Measurements from ENCODE around the gene SUCO.
"Not testable (repeated sequence)": the region's sequence is repeated elsewhere in the genome, so short reads cannot be mapped to it uniquely, and the experiment has no call there.

Gene SUCO

GRCh38 chr1:172582889-172583288 is 49.9 kb downstream of the SUCO start:
- H3K27ac ChIP-seq (ENCODE audit: insufficient read depth, low read depth, low read length, poor library complexity, severe bottlenecking), result no peak overlapping the region
- 100% methylated on average over 2 to 3 of the region's 3 CpGs for WGBS, 2 experiments
- H3K4me1 ChIP-seq (ENCODE audit: control insufficient read depth, insufficient read depth, low read length), result no peaks in the 10 kb centered on the region
- no peak overlapping the region for H3K4me3 ChIP-seq (ENCODE audit: insufficient read depth, low read depth, low read length)
- H3K36me3 ChIP-seq (ENCODE audit: control insufficient read depth, insufficient read depth, low read length), result peaks cover 8% of the 10 kb centered on the region
- H3K9me3 ChIP-seq (ENCODE audit: control insufficient read depth, low read length), result no peaks in the 10 kb centered on the region
- H3K27me3 ChIP-seq (ENCODE audit: control insufficient read depth, insufficient read depth, low read length, poor library complexity, severe bottlenecking), result no peaks in the 10 kb centered on the region

DNA sequence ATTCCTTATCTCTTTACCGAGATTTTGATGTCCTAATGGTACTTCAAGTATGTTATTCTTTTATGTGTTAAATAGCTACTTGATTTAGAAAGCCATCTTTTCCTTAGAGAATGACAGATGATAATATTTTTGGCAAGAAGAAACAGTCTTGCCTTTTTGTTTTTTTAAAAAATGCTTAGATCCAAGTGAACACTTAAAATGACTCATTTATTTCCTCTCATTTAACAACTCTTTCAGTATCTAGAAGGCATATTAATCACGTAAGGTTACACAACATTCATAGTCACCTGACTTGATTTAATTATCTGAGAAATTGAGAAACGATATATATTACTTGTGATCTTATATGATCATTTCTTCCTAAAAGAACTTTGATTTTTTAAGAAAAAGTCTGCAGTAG is 52.4 kb downstream of the SUCO start:
- H3K27me3 ChIP-seq (ENCODE audit: control insufficient read depth, insufficient read depth, low read length, poor library complexity, severe bottlenecking), result no peaks in the 10 kb centered on the region
- H3K4me1 ChIP-seq (ENCODE audit: control insufficient read depth, insufficient read depth, low read length), result no peaks in the 10 kb centered on the region
- no peak overlapping the region for H3K27ac ChIP-seq (ENCODE audit: insufficient read depth, low read depth, low read length, poor library complexity, severe bottlenecking)
- no peaks in the 10 kb centered on the region for H3K9me3 ChIP-seq (ENCODE audit: control insufficient read depth, low read length)
- no peak overlapping the region for H3K4me3 ChIP-seq (ENCODE audit: insufficient read depth, low read depth, low read length)
- H3K36me3 ChIP-seq (ENCODE audit: control insufficient read depth, insufficient read depth, low read length), result peaks cover 19% of the 10 kb centered on the region
- WGBS, 2 experiments, result 71% methylated on average over 1 of the region's 3 CpGs; no CpG with 5 or more reads in 1 of the 2 experiments

GRCh38 chr1:172585861-172586260 is 52.9 kb downstream of the SUCO start:
- no peaks in the 10 kb centered on the region for H3K27me3 ChIP-seq (ENCODE audit: control insufficient read depth, insufficient read depth, low read length, poor library complexity, severe bottlenecking)
- H3K36me3 ChIP-seq (ENCODE audit: control insufficient read depth, insufficient read depth, low read length), result peaks cover 24% of the 10 kb centered on the region

DNA sequence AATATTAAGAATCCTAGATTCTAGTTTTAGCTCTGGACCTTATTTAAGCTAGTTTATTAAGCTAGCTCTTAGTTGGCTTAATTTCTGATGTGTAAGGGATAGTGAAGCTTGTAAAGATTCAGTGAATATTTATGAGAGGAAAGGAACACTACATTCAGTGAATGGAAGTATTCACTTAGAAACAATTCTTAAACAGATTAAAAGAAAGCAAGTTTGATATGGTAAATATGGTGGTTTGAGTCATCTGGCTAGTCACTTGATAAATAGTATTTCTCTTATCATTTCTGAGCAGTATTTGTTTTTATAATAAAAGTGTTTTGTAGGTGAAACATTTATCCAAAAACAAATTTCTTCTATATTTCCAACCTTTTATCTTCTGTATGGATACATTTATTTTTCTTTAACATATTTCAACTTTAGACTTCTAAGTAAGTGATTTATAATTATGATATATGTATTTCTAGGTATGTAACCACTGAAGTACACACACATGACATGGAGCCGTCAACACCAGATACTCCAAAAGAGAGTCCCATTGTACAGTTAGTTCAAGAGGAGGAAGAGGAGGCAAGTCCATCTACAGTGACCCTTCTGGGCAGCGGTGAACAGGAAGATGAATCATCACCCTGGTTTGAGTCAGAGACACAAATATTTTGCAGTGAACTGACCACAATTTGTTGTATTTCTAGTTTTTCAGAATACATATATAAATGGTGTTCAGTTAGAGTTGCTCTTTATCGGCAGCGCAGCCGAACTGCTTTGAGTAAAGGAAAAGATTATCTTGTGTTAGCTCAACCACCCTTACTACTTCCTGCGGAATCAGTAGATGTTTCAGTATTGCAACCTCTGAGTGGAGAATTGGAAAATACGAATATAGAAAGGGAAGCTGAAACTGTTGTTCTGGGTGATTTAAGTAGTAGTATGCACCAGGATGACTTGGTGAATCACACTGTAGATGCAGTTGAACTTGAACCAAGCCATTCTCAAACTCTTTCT is 55.6 kb downstream of the SUCO start:
- Histone ChIP-seq H3K9me3 (ENCODE audit: control insufficient read depth, low read length) (no peaks in the 10 kb centered on the region), H3K4me3 (ENCODE audit: insufficient read depth, low read depth, low read length) (no peak overlapping the region), H3K27ac (ENCODE audit: insufficient read depth, low read depth, low read length, poor library complexity, severe bottlenecking) (no peak overlapping the region), H3K4me1 (ENCODE audit: control insufficient read depth, insufficient read depth, low read length) (no peaks in the 10 kb centered on the region), H3K36me3 (ENCODE audit: control insufficient read depth, insufficient read depth, low read length) (peaks cover 27% of the 10 kb centered on the region), H3K27me3 (ENCODE audit: control insufficient read depth, insufficient read depth, low read length, poor library complexity, severe bottlenecking) (no peaks in the 10 kb centered on the region)
- WGBS, 2 experiments, result 99% methylated on average over 7 of the region's 7 CpGs

More at GRCh38 chr1:172585861-172586260, 52.9 kb downstream of the SUCO start:
- H3K9me3 ChIP-seq (ENCODE audit: control insufficient read depth, low read length), result no peaks in the 10 kb centered on the region
- no peak overlapping the region for H3K27ac ChIP-seq (ENCODE audit: insufficient read depth, low read depth, low read length, poor library complexity, severe bottlenecking)
- no peak overlapping the region for H3K4me3 ChIP-seq (ENCODE audit: insufficient read depth, low read depth, low read length)
- H3K4me1 ChIP-seq (ENCODE audit: control insufficient read depth, insufficient read depth, low read length), result no peaks in the 10 kb centered on the region

- peaks cover 27% of the 10 kb centered on the region for H3K36me3 ChIP-seq (ENCODE audit: control insufficient read depth, insufficient read depth, low read length)
- H3K9me3 ChIP-seq (ENCODE audit: control insufficient read depth, low read length), result no peaks in the 10 kb centered on the region
- no peaks in the 10 kb centered on the region for H3K27me3 ChIP-seq (ENCODE audit: control insufficient read depth, insufficient read depth, low read length, poor library complexity, severe bottlenecking)
- no peaks in the 10 kb centered on the region for H3K4me1 ChIP-seq (ENCODE audit: control insufficient read depth, insufficient read depth, low read length)
- no peak overlapping the region for H3K27ac ChIP-seq (ENCODE audit: insufficient read depth, low read depth, low read length, poor library complexity, severe bottlenecking)
- 96 to 97% methylated on average over 3 of the region's 3 CpGs for WGBS, 2 experiments
- no peak overlapping the region for H3K4me3 ChIP-seq (ENCODE audit: insufficient read depth, low read depth, low read length)
These were observed 56.6 kb downstream of the SUCO start for GRCh38 chr1:172589553-172589952.

GRCh38 chr1:172591429-172591828 is 58.5 kb downstream of the SUCO start:
- H3K36me3 ChIP-seq (ENCODE audit: control insufficient read depth, insufficient read depth, low read length), result peaks cover 27% of the 10 kb centered on the region
- H3K27me3 ChIP-seq (ENCODE audit: control insufficient read depth, insufficient read depth, low read length, poor library complexity, severe bottlenecking); H3K4me1 ChIP-seq (ENCODE audit: control insufficient read depth, insufficient read depth, low read length); H3K27ac ChIP-seq (ENCODE audit: insufficient read depth, low read depth, low read length, poor library complexity, severe bottlenecking); H3K9me3 ChIP-seq (ENCODE audit: control insufficient read depth, low read length); H3K4me3 ChIP-seq (ENCODE audit: insufficient read depth, low read depth, low read length): not testable (repeated sequence)
- WGBS, 2 experiments, result no CpG with 5 or more reads among the region's 1 CpG

- peaks cover 23% of the 10 kb centered on the region for H3K36me3 ChIP-seq (ENCODE audit: control insufficient read depth, insufficient read depth, low read length)
- H3K27ac ChIP-seq (ENCODE audit: insufficient read depth, low read depth, low read length, poor library complexity, severe bottlenecking), result not testable (repeated sequence)
- WGBS, 2 experiments, result 94% methylated on average over 3 to 4 of the region's 4 CpGs
These were observed 62.1 kb downstream of the SUCO start for GRCh38 chr1:172595066-172595465.

GRCh38 chr1:172596782-172597181 is 63.8 kb downstream of the SUCO start:
- peaks cover 12% of the 10 kb centered on the region for H3K36me3 ChIP-seq (ENCODE audit: control insufficient read depth, insufficient read depth, low read length)
- H3K4me3 ChIP-seq (ENCODE audit: insufficient read depth, low read depth, low read length); H3K27me3 ChIP-seq (ENCODE audit: control insufficient read depth, insufficient read depth, low read length, poor library complexity, severe bottlenecking); H3K27ac ChIP-seq (ENCODE audit: insufficient read depth, low read depth, low read length, poor library complexity, severe bottlenecking); H3K4me1 ChIP-seq (ENCODE audit: control insufficient read depth, insufficient read depth, low read length); H3K9me3 ChIP-seq (ENCODE audit: control insufficient read depth, low read length): not testable (repeated sequence)
- WGBS, 2 experiments, result 82 to 83% methylated on average over 10 of the region's 10 CpGs

More at GRCh38 chr1:172595066-172595465, 62.1 kb downstream of the SUCO start:
- H3K4me1 ChIP-seq (ENCODE audit: control insufficient read depth, insufficient read depth, low read length); H3K4me3 ChIP-seq (ENCODE audit: insufficient read depth, low read depth, low read length); H3K27me3 ChIP-seq (ENCODE audit: control insufficient read depth, insufficient read depth, low read length, poor library complexity, severe bottlenecking); H3K9me3 ChIP-seq (ENCODE audit: control insufficient read depth, low read length): not testable (repeated sequence)

DNA sequence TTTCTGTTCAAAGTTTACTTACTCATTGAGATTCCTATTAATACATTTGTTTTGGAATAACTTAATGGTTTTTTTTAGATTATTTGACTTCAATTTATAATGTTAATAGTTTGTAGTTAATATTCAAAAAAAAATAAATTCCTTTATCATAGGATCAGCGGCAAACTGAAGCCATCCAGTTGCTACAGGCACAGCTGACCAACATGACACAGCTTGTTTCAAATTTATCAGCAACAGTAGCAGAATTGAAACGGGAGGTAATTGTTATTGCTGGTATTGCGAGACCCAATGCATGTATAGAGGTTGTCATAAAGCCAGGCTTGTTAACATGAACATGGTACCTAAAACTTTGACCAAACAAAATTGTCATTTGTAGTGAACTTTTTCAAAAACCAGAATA is 67.0 kb downstream of the SUCO start:
- no peaks in the 10 kb centered on the region for H3K27me3 ChIP-seq (ENCODE audit: control insufficient read depth, insufficient read depth, low read length, poor library complexity, severe bottlenecking)

GRCh38 chr1:172600615-172601014 is 67.7 kb downstream of the SUCO start:
- no peaks in the 10 kb centered on the region for H3K9me3 ChIP-seq (ENCODE audit: control insufficient read depth, low read length)
- WGBS, 2 experiments, result 77 to 97% methylated on average over 1 of the region's 1 CpG
- H3K27me3 ChIP-seq (ENCODE audit: control insufficient read depth, insufficient read depth, low read length, poor library complexity, severe bottlenecking), result no peaks in the 10 kb centered on the region
- H3K4me1 ChIP-seq (ENCODE audit: control insufficient read depth, insufficient read depth, low read length), result no peaks in the 10 kb centered on the region
- H3K4me3 ChIP-seq (ENCODE audit: insufficient read depth, low read depth, low read length), result no peak overlapping the region
- peaks cover 12% of the 10 kb centered on the region for H3K36me3 ChIP-seq (ENCODE audit: control insufficient read depth, insufficient read depth, low read length)
- no peak overlapping the region for H3K27ac ChIP-seq (ENCODE audit: insufficient read depth, low read depth, low read length, poor library complexity, severe bottlenecking)

More for the DNA sequence above, 67.0 kb downstream of the SUCO start:
- H3K27ac ChIP-seq (ENCODE audit: insufficient read depth, low read depth, low read length, poor library complexity, severe bottlenecking), result no peak overlapping the region
- H3K9me3 ChIP-seq (ENCODE audit: control insufficient read depth, low read length), result no peaks in the 10 kb centered on the region
- no peak overlapping the region for H3K4me3 ChIP-seq (ENCODE audit: insufficient read depth, low read depth, low read length)
- H3K36me3 ChIP-seq (ENCODE audit: control insufficient read depth, insufficient read depth, low read length), result peaks cover 12% of the 10 kb centered on the region
- no peaks in the 10 kb centered on the region for H3K4me1 ChIP-seq (ENCODE audit: control insufficient read depth, insufficient read depth, low read length)
- WGBS, 2 experiments, result 98 to 100% methylated on average over 1 to 3 of the region's 3 CpGs
